ENCODE data around the gene GDPD4.
A peak's percentile ranks its signal among the peaks of the same experiment; 100 is the strongest.

Gene GDPD4

GRCh38 chr11:77204754-77205466 lies 96.6 kb downstream of the GDPD4 start:
- Histone ChIP-seq H3K9me3 (replicated peaks; ENCODE audit: insufficient read depth, low read length) (no peaks in the 10 kb centered on the region), H3K4me1 (ENCODE audit: low read length) (no peaks in the 10 kb centered on the region), H4K20me1 (ENCODE audit: insufficient read depth, low read length) (no peaks in the 10 kb centered on the region), H3K9me2 (replicated peaks; ENCODE audit: insufficient read depth, low read length) (no peaks in the 10 kb centered on the region), H3K4me2 (ENCODE audit: low read depth, low read length) (no peak overlapping the region), H3K36me3 (replicated peaks; ENCODE audit: insufficient read depth, low read length) (no peaks in the 10 kb centered on the region), H3K4me3 (ENCODE audit: low read length) (no peak overlapping the region), H3K9ac (ENCODE audit: low read length) (no peak overlapping the region), H3K27me3 (replicated peaks; ENCODE audit: insufficient read depth, low read length) (no peaks in the 10 kb centered on the region), H3K79me2 (ENCODE audit: low read length) (no peaks in the 10 kb centered on the region), H3F3A (ENCODE audit: insufficient read depth, low read length) (no peaks in the 10 kb centered on the region), H3K27ac (ENCODE audit: low read length) (no peak overlapping the region), H2AFZ (ENCODE audit: low read length) (no peak overlapping the region)
- peak; percentile 2 for DNase-seq
- TF ChIP-seq EZH2phosphoT487 (IDR thresholded peaks at IDR 0.05; ENCODE audit: low read length) (no peak), CTCF (IDR thresholded peaks at IDR 0.05; ENCODE audit: low read length) (no peak), EZH2 (optimal IDR thresholded peaks at IDR 0.05; ENCODE audit: low read depth, low read length) (no peak)

GRCh38 chr11:77203901-77204753 lies 97.4 kb downstream of the GDPD4 start:
- Histone ChIP-seq H2AFZ (ENCODE audit: low read length) (no peak overlapping the region), H3K9me2 (replicated peaks; ENCODE audit: insufficient read depth, low read length) (no peaks in the 10 kb centered on the region), H3K4me3 (ENCODE audit: low read length) (no peak overlapping the region), H3K36me3 (replicated peaks; ENCODE audit: insufficient read depth, low read length) (no peaks in the 10 kb centered on the region), H3K9me3 (replicated peaks; ENCODE audit: insufficient read depth, low read length) (no peaks in the 10 kb centered on the region), H3K79me2 (ENCODE audit: low read length) (no peaks in the 10 kb centered on the region), H4K20me1 (ENCODE audit: insufficient read depth, low read length) (no peaks in the 10 kb centered on the region), H3K4me2 (ENCODE audit: low read depth, low read length) (no peak overlapping the region), H3K9ac (ENCODE audit: low read length) (no peak overlapping the region), H3K27ac (ENCODE audit: low read length) (no peak overlapping the region), H3K4me1 (ENCODE audit: low read length) (no peaks in the 10 kb centered on the region), H3K27me3 (replicated peaks; ENCODE audit: insufficient read depth, low read length) (no peaks in the 10 kb centered on the region), H3F3A (ENCODE audit: insufficient read depth, low read length) (no peaks in the 10 kb centered on the region)
- DNase-seq = peak; percentile 4
- TF ChIP-seq EZH2phosphoT487 (IDR thresholded peaks at IDR 0.05; ENCODE audit: low read length) (no peak), EZH2 (optimal IDR thresholded peaks at IDR 0.05; ENCODE audit: low read depth, low read length) (no peak), CTCF (IDR thresholded peaks at IDR 0.05; ENCODE audit: low read length) (no peak)

DNA sequence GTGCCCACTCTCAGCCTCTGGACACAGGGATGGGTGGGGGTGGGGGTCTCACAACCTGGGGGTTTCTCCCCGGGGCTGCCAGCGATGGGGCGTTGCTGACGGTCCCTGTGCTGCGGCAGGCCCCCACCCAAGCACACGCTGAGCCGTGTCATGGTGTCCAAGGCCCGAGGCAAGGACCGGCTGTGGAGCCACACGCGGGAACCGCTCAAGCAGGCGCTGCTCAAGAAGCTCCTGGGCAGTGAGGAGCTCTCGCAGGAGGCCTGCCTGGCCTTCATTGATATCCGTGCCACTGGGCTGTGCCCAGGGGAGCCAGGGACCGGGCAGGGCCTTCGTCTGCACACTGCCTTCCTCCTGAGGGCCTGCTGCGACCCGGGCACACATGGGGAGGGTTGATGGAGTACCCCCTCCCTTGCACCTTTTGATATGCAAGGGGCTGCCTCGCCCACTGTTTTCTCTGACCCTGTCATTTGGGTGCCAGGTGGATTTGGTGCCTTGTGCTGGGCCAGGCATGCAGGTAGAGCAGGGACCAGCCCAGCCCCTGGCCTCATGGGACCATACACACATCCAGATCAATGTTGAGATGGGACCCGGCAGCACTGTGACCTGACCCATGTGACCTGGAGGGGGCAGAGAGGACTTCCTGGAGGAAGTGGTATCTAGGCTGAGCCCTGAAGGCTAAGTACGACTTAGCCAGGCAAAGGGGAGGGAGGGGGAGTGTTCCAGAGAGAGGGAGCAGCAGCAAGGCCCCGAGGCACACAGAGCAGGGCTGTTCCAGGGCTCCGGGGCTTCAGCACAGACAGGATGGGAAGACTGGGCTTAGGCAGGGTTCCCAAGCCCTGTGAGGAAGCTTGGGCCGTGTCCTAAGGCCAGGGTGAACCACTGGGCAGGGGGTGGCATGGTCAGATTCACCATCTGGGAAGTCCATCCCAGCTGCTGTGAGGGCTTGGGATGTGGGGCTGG lies 98.3 kb downstream of the GDPD4 start:
- Histone ChIP-seq H3K4me2 (ENCODE audit: low read depth, low read length) (no peak overlapping the region), H3K9ac (ENCODE audit: low read length) (no peak overlapping the region), H3K79me2 (ENCODE audit: low read length) (no peaks in the 10 kb centered on the region), H3K9me3 (replicated peaks; ENCODE audit: insufficient read depth, low read length) (no peaks in the 10 kb centered on the region), H3K27ac (ENCODE audit: low read length) (no peak overlapping the region), H3F3A (ENCODE audit: insufficient read depth, low read length) (no peaks in the 10 kb centered on the region), H3K27me3 (replicated peaks; ENCODE audit: insufficient read depth, low read length) (no peaks in the 10 kb centered on the region), H3K36me3 (replicated peaks; ENCODE audit: insufficient read depth, low read length) (no peaks in the 10 kb centered on the region), H4K20me1 (ENCODE audit: insufficient read depth, low read length) (no peaks in the 10 kb centered on the region), H2AFZ (ENCODE audit: low read length) (no peak overlapping the region), H3K4me3 (ENCODE audit: low read length) (no peak overlapping the region), H3K9me2 (replicated peaks; ENCODE audit: insufficient read depth, low read length) (no peaks in the 10 kb centered on the region), H3K4me1 (ENCODE audit: low read length) (no peaks in the 10 kb centered on the region)
- TF ChIP-seq EZH2phosphoT487 (IDR thresholded peaks at IDR 0.05; ENCODE audit: low read length) (no peak), CTCF (IDR thresholded peaks at IDR 0.05; ENCODE audit: low read length) (no peak), EZH2 (optimal IDR thresholded peaks at IDR 0.05; ENCODE audit: low read depth, low read length) (no peak)
- peak; percentile 2 for DNase-seq

Data from MM.1S (cell line).